HG03354 (cell line): ENCODE data around the gene HLA-DQB2.
"Not testable (repeated sequence)": the region's sequence is repeated elsewhere in the genome, so short reads cannot be mapped to it uniquely, and the experiment has no call there.

Experiments used
- ATAC-seq: cut with Tn5 transposase; IDR thresholded peaks from one replicate; pipeline ENCODE4 v1.9.1; 2021; ENCODE audit warnings: mild to moderate bottlenecking; ENCODE audit not compliant: unreplicated experiment, poor library complexity, severe bottlenecking

The HLA-DQB2 gene

GRCh38 chr6:32759669-32760068 lies 3.7 kb downstream of the HLA-DQB2 start:
- no peak for ATAC-seq

GRCh38 chr6:32752580-32752979 lies 10.8 kb downstream of the HLA-DQB2 start:
- no peak for ATAC-seq

GRCh38 chr6:32745649-32746048 lies 17.7 kb downstream of the HLA-DQB2 start:
- ATAC-seq, result not testable (repeated sequence)

GRCh38 chr6:32744776-32745175 lies 18.6 kb downstream of the HLA-DQB2 start:
- ATAC-seq, result no peak

GRCh38 chr6:32742374-32742773 lies 21.0 kb downstream of the HLA-DQB2 start:
- ATAC-seq, result no peak

GRCh38 chr6:32741031-32741960 lies 22.0 kb downstream of the HLA-DQB2 start, which contains the start of gene HLA-DQA2:
TSS of gene HLA-DQA2 (plus strand) at chr6:32741391. CDS start at chr6:32741444, 53 bp downstream.
- ATAC-seq, result no peak

- no peak for ATAC-seq
These were observed 25.2 kb downstream of the HLA-DQB2 start for GRCh38 chr6:32738126-32738525.

GRCh38 chr6:32718879-32719278 lies 44.5 kb downstream of the HLA-DQB2 start:
- no peak for ATAC-seq

- no peak for ATAC-seq
These were observed 46.9 kb downstream of the HLA-DQB2 start for GRCh38 chr6:32716396-32716795.

GRCh38 chr6:32713241-32713640 lies 50.1 kb downstream of the HLA-DQB2 start:
- no peak for ATAC-seq

- no peak for ATAC-seq
These were observed 53.7 kb downstream of the HLA-DQB2 start for GRCh38 chr6:32709625-32710024.
